K562 (cell line): Measurements from ENCODE around the gene HMGB1. TPM values are rescaled to one million over a fixed set of nuclear protein-coding genes. Genes with fewer than 3 reads are reported as not detected.

ENCODE experiments used
- CHD2 ChIP-seq: IDR thresholded peaks from 2 replicates; pipeline ENCODE4 v1.6.1; 2011; ENCODE audit warnings: low read depth, low read length
- DACH1 ChIP-seq: fragments of 450-650 bp; IDR thresholded peaks from 2 replicates; pipeline ENCODE4 v1.6.1; 2018; ENCODE audit not compliant: partially characterized antibody
- ETV1 ChIP-seq: fragments of 450-650 bp; conservative IDR thresholded peaks from 2 replicates; pipeline ENCODE4 v1.6.1; 2016; ENCODE audit warnings: missing genetic modification characterization, control low read depth, low read depth, missing compliant biosample characterization
- ETV5 ChIP-seq: sonication (generic); formaldehyde crosslinking; IDR thresholded peaks from 2 replicates; pipeline ENCODE4 v1.4.0; 2020; ENCODE audit warnings: low read depth, mild to moderate bottlenecking, missing genetic modification reagents
- FIP1L1 ChIP-seq: fragments of 200-400 bp; formaldehyde crosslinking; IDR thresholded peaks from 2 replicates; pipeline ENCODE4 v1.6.1; 2018; ENCODE audit warnings: mild to moderate bottlenecking, low read depth, low read length; ENCODE audit not compliant: poor library complexity, severe bottlenecking
- FOS ChIP-seq: IDR thresholded peaks from 3 replicates; pipeline ENCODE4 v1.6.1; 2011; ENCODE audit not compliant: insufficient read length; ENCODE audit errors: extremely low read depth
- GABPB1 ChIP-seq: sonication (generic); formaldehyde crosslinking; IDR thresholded peaks from 2 replicates; pipeline ENCODE4 v1.8.0; 2022; ENCODE audit warnings: mild to moderate bottlenecking, missing genetic modification reagents
- HDAC6 ChIP-seq: IDR thresholded peaks from 2 replicates; pipeline ENCODE4 v1.6.1; 2012; ENCODE audit warnings: low read depth, mild to moderate bottlenecking, control low read depth, inconsistent platforms, low read length, moderate library complexity
- KAT8 ChIP-seq: fragments of 450-650 bp; IDR thresholded peaks from 2 replicates; pipeline ENCODE4 v1.6.1; 2016; ENCODE audit warnings: low read depth, mild to moderate bottlenecking
- MBD2 ChIP-seq: sonication (generic); IDR thresholded peaks from 2 replicates; pipeline ENCODE4 v1.6.1; 2016; ENCODE audit warnings: low read depth, borderline replicate concordance
- MTA3 ChIP-seq: fragments of 450-650 bp; formaldehyde crosslinking; IDR thresholded peaks from 2 replicates; pipeline ENCODE4 v1.6.1; 2017; ENCODE audit warnings: mild to moderate bottlenecking, borderline replicate concordance
- NFXL1 ChIP-seq: fragments of 450-650 bp; formaldehyde crosslinking; IDR thresholded peaks from 2 replicates; pipeline ENCODE4 v1.4.0; 2021; ENCODE audit warnings: mild to moderate bottlenecking
- PHB ChIP-seq: fragments of 250-450 bp; sonication (Bioruptor Pico); IDR thresholded peaks from 2 replicates; pipeline ENCODE4 v1.5.0; 2021
- RBM17 ChIP-seq: fragments of 200-400 bp; formaldehyde crosslinking; IDR thresholded peaks from 2 replicates; pipeline ENCODE4 v1.6.1; 2017; ENCODE audit warnings: low read depth, mild to moderate bottlenecking, low read length, borderline replicate concordance
- RBM34 ChIP-seq: fragments of 200-400 bp; formaldehyde crosslinking; IDR thresholded peaks from 2 replicates; pipeline ENCODE4 v1.6.1; 2018; ENCODE audit warnings: low read length, borderline replicate concordance; ENCODE audit not compliant: insufficient read depth
- SIN3A ChIP-seq, 2 experiments: fragments of 150-350 bp in 1 of 2; IDR thresholded peaks; 2 replicates each; pipeline ENCODE4 v1.6.1; 2011 to 2016; ENCODE audit warnings: borderline replicate concordance in 2 of 2, low read depth in 2 of 2, low read length in 2 of 2, mild to moderate bottlenecking in 2 of 2, moderate library complexity in 2 of 2; ENCODE audit not compliant: control insufficient read depth in 1 of 2
- STAT6 ChIP-seq: sonication (generic); formaldehyde crosslinking; IDR thresholded peaks from 2 replicates; pipeline ENCODE4 v1.8.1; 2023; ENCODE audit warnings: mild to moderate bottlenecking, missing genetic modification reagents
- ZBTB7A ChIP-seq: IDR thresholded peaks from 2 replicates; pipeline ENCODE4 v1.6.1; 2011; ENCODE audit warnings: low read depth, mild to moderate bottlenecking, low read length, moderate library complexity, borderline replicate concordance; ENCODE audit not compliant: control insufficient read depth
- ZFP36 ChIP-seq: fragments of 150-350 bp; IDR thresholded peaks from 2 replicates; pipeline ENCODE4 v1.6.1; 2018; ENCODE audit warnings: low read length, low read depth; ENCODE audit not compliant: partially characterized antibody
- ZFP91 ChIP-seq: sonication (generic); formaldehyde crosslinking; IDR thresholded peaks from 2 replicates; pipeline ENCODE4 v1.8.0; 2022; ENCODE audit warnings: mild to moderate bottlenecking, missing genetic modification reagents
- ZNF143 ChIP-seq: sonication (generic); formaldehyde crosslinking; IDR thresholded peaks from 2 replicates; pipeline ENCODE4 v1.9.0; 2022; ENCODE audit warnings: mild to moderate bottlenecking, missing genetic modification reagents
- ZNF146 ChIP-seq: IDR thresholded peaks from one replicate; pipeline ENCODE4 v1.6.1; 2018; ENCODE audit warnings: missing compliant biosample characterization; ENCODE audit not compliant: unreplicated experiment
- ZNF239 ChIP-seq: fragments of 250-450 bp; sonication (Bioruptor Pico); IDR thresholded peaks from 2 replicates; pipeline ENCODE4 v1.4.0; 2020; ENCODE audit warnings: mild to moderate bottlenecking
- ZNF699 ChIP-seq: fragments of 250-450 bp; sonication (Bioruptor Pico); IDR thresholded peaks from 2 replicates; pipeline ENCODE4 v1.8.0; 2021; ENCODE audit warnings: mild to moderate bottlenecking, moderate library complexity; ENCODE audit not compliant: insufficient replicate concordance
- ZSCAN29 ChIP-seq: fragments of 450-650 bp; IDR thresholded peaks from 2 replicates; pipeline ENCODE4 v1.6.1; 2017
- polyA plus RNA-seq, 8 experiments: library from polyadenylated mRNA; depleted of rRNA in 4 of 8; stranded (reverse) in 5 of 8; unstranded in 3 of 8; fragments of >200 nt; fragmentation: Nextera tagmentation in 2 of 8; fragmentation: Illumina TruSeq in 1 of 8; extraction: Ambion mirVana in 2 of 8; extraction: Trizol in 1 of 8; gene quantifications; 2 replicates each; pipeline versions ENCODE4 v1.2.1 to v1.2.3, GENCODE V29; 2011 to 2014; ENCODE audit warnings: inconsistent platforms in 1 of 8, missing spikeins in 1 of 8
- total RNA-seq, 7 experiments: library from RNA; depleted of rRNA in 6 of 7; stranded (reverse); fragments of >200 nt in 6 of 7; fragmentation: Illumina TruSeq in 2 of 7; extraction: Trizol in 2 of 7; gene quantifications; 2 replicates each; pipeline versions ENCODE4 v1.2.1 to v1.2.3, GENCODE V29; 2011 to 2021; ENCODE audit warnings: low replicate concordance in 1 of 7
- TF ChIP-seq, protein P1 (sequence below): sonication (generic); formaldehyde crosslinking; IDR thresholded peaks from 2 replicates; pipeline ENCODE4 v1.8.1; 2023; ENCODE audit warnings: mild to moderate bottlenecking, missing genetic modification reagents, moderate library complexity

HMGB1 gene
- total and polyA plus RNA-seq, 9 of the 15 experiments (the other 6 are each of a cell fraction or from before 2014, with no cell fraction given): 442 to 1,896 (median 933) TPM

GRCh38 chr13:30466358-30466714 lies 600 bp upstream of the HMGB1 start (continued):
- TF ChIP-seq STAT6 (no peak), MTA3 (no peak), PHB (CRISPR knock-in tag) (no peak), ZFP91 (CRISPR knock-in tag) (no peak), KAT8 (no peak), HDAC6 (no peak), MBD2 (no peak), ZNF239 (CRISPR knock-in tag) (no peak), CHD2 (no peak), ZBTB7A (no peak), ZNF143 (no peak), ZSCAN29 (no peak), GABPB1 (no peak), FOS (no peak), SIN3A (IDR thresholded peaks at IDR 0.05; ENCODE audit: borderline replicate concordance in 2 of 2, control insufficient read depth in 1 of 2, low read depth in 2 of 2, low read length in 2 of 2) (no peak), ZNF146 (no peak), RBM34 (no peak), ZNF699 (CRISPR knock-in tag) (no peak), ETV1 (tag) (no peak), ZFP36 (no peak), NFXL1 (CRISPR knock-in tag) (no peak), DACH1 (no peak), RBM17 (no peak), ETV5 (CRISPR knock-in tag) (no peak), FIP1L1 (no peak)
- TF ChIP-seq, protein P1, sequence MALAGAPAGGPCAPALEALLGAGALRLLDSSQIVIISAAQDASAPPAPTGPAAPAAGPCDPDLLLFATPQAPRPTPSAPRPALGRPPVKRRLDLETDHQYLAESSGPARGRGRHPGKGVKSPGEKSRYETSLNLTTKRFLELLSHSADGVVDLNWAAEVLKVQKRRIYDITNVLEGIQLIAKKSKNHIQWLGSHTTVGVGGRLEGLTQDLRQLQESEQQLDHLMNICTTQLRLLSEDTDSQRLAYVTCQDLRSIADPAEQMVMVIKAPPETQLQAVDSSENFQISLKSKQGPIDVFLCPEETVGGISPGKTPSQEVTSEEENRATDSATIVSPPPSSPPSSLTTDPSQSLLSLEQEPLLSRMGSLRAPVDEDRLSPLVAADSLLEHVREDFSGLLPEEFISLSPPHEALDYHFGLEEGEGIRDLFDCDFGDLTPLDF (CRISPR knock-in tag): no peak
